ENCODE measurements around the gene ARHGDIA.

DNA sequence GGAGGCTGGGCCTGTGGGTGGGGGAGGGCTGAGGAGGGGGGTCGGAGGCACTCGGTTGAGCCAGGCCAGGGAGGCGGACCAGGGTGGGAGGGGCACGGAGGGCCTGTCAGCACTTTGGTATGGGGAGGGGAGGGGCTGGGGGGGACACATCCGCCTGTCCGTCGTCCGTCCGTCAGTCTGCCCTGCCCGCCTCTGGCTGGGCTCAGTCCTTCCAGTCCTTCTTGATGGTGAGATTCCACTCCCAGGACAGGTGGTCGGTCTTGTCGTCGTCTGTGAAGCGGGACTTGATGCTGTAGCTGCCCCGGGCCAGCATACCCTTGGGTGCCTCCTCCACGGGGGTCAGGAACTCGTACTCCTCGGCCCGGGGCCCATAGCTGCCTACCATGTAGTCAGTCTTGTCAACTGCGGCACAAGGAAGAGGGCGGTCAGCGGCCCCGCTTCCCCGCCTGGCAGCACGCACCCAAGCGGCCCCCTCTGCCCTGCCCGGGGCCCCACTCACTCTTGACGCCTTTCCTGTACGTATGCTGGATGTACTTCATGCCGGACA lies 2.4 kb downstream of the ARHGDIA start:
- no peak for TF ChIP-seq EZH2 (IDR thresholded peaks at IDR 0.05; ENCODE audit: borderline replicate concordance, low read length)
- TF ChIP-seq CTCF (conservative IDR thresholded peaks at IDR 0.05 in 1 of 2, IDR thresholded peaks at IDR 0.05 in 1 of 2; ENCODE audit: extremely low read depth in 1 of 2, insufficient read depth in 1 of 2, low read depth in 1 of 2, low read length in 2 of 2), result no peak

All from mammary epithelial cell (primary cell).